HG03469 (cell line): Measurements from ENCODE around the gene THADA.

Experiments used
- ATAC-seq: cut with Tn5 transposase; IDR thresholded peaks from one replicate; pipeline ENCODE4 v1.9.1; 2021; ENCODE audit warnings: mild to moderate bottlenecking, moderate library complexity, moderate number of reproducible peaks; ENCODE audit not compliant: unreplicated experiment

Gene THADA

GRCh38 chr2:43331422-43331821 lies 264.4 kb downstream of the THADA start:
- no peak for ATAC-seq

DNA sequence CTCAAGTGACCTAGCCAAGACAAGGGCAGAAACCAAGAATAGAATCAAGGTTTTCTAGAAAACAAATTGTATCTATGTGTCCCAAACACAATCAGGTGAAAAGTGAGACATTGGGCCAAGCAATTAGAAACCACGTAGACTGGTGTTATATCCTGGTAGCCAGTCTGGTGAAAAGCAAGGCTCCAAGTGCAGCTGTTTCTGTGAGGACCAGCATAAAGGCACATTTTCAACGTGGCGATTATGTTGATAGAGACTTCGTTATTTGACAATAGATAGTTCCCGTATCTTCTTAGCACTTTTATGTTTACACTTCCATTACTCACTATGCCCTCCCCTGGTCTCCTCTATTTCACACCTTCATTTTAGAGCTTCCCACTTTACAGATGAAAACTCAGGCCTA lies 266.2 kb downstream of the THADA start:
- no peak for ATAC-seq

DNA sequence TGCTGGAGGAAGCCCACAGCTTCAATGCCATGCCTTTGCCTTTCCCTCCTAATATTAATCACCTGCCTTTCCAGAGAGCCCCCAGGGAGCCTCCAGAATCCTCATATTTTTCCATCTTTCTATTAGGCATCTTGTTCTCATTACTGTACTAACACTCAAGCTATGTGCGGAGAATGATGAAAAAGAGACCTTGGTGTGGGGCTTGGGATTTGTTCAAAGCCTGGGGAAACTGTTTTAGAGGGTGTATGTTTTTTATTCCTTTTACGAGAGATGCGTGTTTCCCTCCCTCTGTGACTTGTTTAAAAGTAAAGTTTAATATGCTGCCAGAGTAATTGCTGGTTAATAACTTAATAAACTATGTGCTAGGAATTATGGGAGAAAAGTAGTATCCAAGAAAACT lies 267.0 kb downstream of the THADA start:
- no peak for ATAC-seq

DNA sequence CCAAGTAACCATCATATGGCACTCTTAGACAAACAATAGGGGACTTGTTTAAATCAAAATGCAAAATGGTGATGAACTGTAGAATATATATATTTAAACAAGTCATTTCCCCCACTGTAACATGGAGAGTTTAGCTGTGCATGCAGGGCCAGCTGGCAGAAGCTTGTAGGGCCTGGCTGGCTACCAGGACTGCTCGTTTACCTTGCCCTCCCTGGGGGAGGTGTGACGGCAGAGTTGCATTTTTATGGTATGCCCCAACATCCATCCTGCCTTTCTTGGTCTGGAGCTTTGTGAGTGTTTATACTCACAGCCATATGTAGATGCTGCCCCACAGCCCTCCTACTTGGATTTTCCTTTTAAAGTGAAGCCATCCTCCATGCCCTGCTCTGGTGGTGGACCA lies 267.7 kb downstream of the THADA start:
- no peak for ATAC-seq

GRCh38 chr2:43327119-43327518 lies 268.7 kb downstream of the THADA start:
- no peak for ATAC-seq

- ATAC-seq = no peak
Measured at GRCh38 chr2:43326101-43326825, 269.6 kb downstream of the THADA start.

- no peak for ATAC-seq
Measured at GRCh38 chr2:43325107-43325811, 270.6 kb downstream of the THADA start.

GRCh38 chr2:43324259-43325106 lies 271.4 kb downstream of the THADA start:
- ATAC-seq = no peak

DNA sequence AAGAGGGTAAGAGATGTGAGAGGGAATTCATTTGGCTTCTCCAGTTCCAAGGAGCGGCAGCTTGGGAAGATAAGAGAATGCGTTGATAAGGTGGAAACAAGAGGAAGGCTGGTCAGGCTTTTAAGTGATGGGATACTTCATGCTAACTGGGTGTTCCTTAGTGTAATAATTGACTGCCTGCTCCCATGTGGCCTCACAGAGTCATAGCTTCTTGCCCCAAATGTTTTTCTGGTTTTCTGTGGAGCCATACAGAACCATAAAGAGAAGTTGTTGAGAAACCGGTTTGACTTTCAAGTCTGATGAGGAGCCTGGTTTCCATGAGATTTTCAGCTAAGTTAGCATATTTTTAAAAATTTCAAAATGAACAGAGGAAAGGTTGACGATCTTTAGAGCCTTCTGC lies 272.0 kb downstream of the THADA start:
- ATAC-seq = no peak

DNA sequence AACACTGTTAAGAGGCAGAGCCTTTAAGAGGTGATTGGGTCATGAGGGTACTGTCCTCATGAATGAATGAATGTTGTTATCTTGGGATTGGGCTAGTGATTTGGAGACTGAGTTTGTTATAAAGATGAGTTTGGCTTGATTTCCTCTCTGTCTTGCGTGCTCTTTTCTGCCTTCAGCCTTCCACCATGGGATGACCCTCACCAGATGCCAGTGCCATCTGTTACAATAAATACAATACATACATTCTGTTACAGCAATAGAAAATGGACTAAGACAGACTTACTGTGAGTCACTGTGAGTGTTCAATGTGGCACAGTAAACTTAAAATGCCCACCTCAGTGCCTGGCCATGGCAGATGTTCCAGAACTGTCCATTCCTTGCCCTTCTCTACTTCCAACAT lies 274.4 kb downstream of the THADA start:
- no peak for ATAC-seq

DNA sequence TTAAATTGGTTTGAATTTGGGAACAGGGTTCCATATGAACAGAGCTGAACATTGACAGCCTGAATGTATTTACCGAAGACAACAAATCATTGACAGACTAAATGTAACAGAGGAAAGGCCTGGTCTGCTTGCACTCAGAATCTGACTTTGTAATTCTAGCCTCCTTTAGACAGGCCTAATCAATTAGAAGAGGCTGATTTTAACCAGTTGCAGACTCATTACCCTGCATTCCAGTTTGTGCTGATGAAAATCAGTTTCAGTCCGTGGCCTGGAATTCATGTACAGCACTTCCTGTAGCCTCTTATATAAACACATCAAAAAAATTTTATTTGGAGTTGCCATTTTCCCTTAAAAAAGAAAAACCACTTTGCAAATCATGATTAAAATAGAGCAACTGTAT lies 276.3 kb downstream of the THADA start:
- no peak for ATAC-seq

DNA sequence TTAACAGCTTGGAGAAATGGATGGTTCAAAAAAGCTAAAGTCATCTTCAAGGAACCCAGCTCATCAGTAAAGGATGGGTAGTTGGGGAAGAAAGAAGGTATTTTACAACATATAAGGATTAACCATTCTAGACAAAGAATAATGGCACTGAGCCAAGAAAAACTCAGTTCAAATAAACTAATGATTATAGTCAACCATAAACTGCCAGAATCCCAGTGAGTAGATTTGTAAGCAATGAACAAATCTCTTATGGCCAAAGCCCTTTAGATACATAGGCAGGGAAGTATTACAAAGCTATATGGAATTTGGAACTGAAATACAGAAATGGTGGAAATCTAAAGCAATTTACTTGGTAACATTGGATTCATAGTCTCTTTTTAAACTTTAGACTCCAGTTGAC lies 277.0 kb downstream of the THADA start:
- no peak for ATAC-seq

DNA sequence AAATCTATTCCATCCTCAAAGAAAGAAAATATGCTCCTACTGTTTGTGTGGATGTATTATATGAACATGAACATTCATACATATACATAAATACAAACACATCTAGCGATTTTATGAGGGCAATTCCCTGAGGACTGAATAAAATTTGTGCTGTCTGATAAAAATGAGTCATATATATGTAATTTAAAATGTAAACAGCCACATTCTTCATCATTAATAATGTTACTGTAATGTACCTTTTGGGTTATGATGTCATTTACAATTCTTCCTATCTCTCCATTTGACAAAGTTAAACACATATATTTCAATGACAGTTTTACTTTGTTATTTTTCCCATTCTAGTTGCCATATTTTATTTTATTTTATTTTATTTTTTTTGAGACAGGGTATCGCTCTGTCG lies 278.2 kb downstream of the THADA start:
- ATAC-seq = no peak

DNA sequence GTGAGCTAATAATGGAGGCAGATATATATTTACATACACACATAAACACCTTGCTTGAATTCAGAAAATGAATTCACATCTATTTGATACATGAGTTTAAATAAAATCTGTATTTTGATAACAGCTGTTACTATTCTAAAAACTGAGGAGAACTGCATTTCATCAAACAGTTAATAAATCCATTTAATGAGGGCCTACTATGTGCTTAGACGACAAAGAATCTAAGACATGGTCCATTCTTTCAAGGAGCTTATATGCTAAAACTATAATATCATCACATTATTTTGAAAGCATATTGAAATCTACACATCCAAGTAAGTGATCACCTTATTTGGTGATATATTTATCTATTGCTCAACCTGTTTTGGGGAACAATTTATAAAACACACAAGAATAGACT lies 278.6 kb downstream of the THADA start:
- no peak for ATAC-seq

GRCh38 chr2:43315482-43315881 lies 280.4 kb downstream of the THADA start:
- ATAC-seq = no peak

DNA sequence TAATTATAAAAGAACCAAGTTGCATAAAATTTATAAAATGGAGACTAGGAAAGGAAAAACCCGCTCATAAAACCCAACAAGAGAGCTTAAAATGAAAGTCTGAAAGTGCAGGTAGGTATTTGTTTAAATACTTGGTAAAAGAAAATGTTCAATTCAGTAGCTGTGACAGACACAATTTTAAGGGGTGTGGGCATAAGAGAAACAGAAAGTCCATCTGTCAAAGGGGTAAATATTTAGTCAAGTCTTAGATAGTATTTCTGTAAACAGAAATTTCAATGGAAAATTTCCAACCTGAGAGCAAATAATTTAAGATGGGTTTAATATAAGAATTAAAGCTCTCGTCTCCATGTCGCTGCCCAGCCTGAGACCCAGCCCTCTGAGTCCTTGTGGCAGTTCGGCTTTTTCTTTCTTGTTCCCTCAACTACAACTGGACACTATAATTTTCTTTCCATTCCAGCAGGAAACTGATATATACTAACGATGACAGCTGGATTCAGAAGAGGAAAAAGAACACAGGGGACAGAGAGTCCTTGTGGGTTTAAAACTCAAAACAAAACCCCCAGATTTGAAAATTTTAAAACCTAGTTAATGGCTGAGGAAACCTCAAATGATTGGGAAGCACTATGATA lies 281.4 kb downstream of the THADA start:
- no peak for ATAC-seq

DNA sequence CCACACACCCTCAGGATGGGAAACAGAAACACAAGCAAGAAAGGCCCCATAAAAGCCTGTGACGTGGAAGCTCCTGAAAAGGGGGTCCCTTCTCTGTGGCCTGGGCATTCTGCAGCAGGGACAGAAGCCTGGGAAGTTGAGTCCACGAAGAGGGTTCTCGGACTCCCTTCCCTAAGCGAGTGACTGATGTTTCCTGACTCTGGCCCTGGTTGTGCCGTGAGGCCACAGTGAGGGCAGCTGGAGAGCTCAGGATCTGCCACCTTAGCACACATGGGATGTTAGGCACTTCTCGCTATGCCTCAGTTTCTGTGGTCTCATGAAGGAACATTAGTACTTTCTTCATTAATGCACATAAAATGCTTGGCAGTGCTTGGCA lies 282.2 kb downstream of the THADA start:
- no peak for ATAC-seq

- ATAC-seq = no peak
Measured at GRCh38 chr2:43312755-43313641, 282.8 kb downstream of the THADA start.

GRCh38 chr2:43311276-43311675 lies 284.6 kb downstream of the THADA start:
- no peak for ATAC-seq

DNA sequence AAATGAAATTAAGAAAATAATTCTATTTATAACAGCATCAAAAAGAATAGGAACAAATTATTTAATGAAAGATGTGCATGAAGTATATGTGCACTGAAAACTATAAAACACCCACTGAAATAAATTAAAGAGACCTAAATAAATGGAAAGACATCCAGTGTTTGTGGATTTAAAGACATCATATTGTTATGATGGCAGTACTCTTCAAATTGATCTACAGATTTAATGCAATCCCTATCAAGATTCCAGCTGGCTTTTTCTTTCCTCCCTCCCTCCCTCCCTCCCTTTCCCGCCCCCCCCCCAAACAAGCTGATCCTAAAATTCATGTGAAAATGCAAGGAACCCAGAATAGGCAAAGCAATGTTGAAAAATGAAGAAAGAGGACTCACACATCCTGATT lies 285.9 kb downstream of the THADA start:
- ATAC-seq = no peak
